Lower leg skin (tissue), 3 donors: ENCODE results near the gene TTC13.

Experiments
- CTCF ChIP-seq, 3 donors: fragments of 450-650 bp; IDR thresholded peaks; one replicate each; pipeline ENCODE4 v1.5.1; 2016; ENCODE audit warnings: antibody characterized with exemption in 3 of 3, mild to moderate bottlenecking in 3 of 3, moderate library complexity in 2 of 3
- POLR2A ChIP-seq, 2 donors: fragments of 450-650 bp; IDR thresholded peaks; one replicate each; pipeline ENCODE4 v1.6.1; 2016 to 2017; ENCODE audit warnings: antibody characterized with exemption in 2 of 2, mild to moderate bottlenecking in 1 of 2, moderate library complexity in 1 of 2

DNA sequence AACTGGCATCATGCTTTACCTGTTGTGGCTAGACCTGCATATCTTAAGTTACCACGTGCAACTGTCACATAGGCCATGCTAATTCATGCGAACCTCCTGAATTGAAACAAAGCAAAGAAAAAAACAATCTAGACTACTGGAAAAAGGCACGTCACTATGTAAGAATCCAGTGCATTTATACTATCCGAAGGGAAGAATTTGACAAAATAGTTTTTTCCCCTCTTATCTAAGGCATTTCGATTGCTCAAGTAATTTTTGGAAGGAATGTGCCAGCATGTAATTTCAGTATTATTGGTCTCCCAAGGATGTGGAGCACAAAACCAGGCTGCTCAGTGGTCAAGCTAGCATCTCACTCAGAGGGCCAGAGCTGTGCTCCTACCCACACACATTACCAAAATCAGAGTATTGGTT lies 78.8 kb downstream of the TTC13 start:
- no peak for TF ChIP-seq CTCF (IDR thresholded peaks at IDR 0.05)
- no peak for TF ChIP-seq POLR2A (IDR thresholded peaks at IDR 0.05)
